Mammary epithelial cell (primary cell): ENCODE results near the gene SUGP2.

Experiments used
- CTCF ChIP-seq, 2 donors: IDR thresholded peaks in 1 of 2; conservative IDR thresholded peaks in 1 of 2; 2 replicates each; pipeline ENCODE4 v1.5.1; 2011 to 2012; ENCODE audit warnings: inconsistent platforms in 2 of 2, low read length in 2 of 2, mild to moderate bottlenecking in 2 of 2, control low read depth in 1 of 2, low read depth in 1 of 2; ENCODE audit not compliant: insufficient read depth in 1 of 2; ENCODE audit errors: extremely low read depth in 1 of 2
- EZH2 ChIP-seq: IDR thresholded peaks from 2 replicates; pipeline ENCODE4 v1.6.1; 2012; ENCODE audit warnings: low read length, inconsistent platforms, borderline replicate concordance

- TF ChIP-seq CTCF (conservative IDR thresholded peaks at IDR 0.05 in 1 of 2, IDR thresholded peaks at IDR 0.05 in 1 of 2; ENCODE audit: extremely low read depth in 1 of 2, insufficient read depth in 1 of 2, low read depth in 1 of 2, low read length in 2 of 2) (no peak), EZH2 (no peak)
Measured at GRCh38 chr19:19057317-19057716, 24.0 kb upstream of the SUGP2 start.
